SJSA1 (cell line): Measurements from ENCODE around the gene SDK1. TPM values are rescaled to one million over a fixed set of nuclear protein-coding genes. Genes with fewer than 3 reads are reported as not detected.
"Not testable (repeated sequence)": the region's sequence is repeated elsewhere in the genome, so short reads cannot be mapped to it uniquely, and the experiment has no call there.

Experiments used
- DNase-seq, 2 experiments: peaks; one replicate each; pipeline ENCODE4 v3.0.0-alpha.2; 2015 to 2020; ENCODE audit warnings: low spot score in 2 of 2, low read depth in 1 of 2
- H3K27ac ChIP-seq: fragments of 250-450 bp; sonication (Bioruptor Pico); 2 replicates; pipeline ENCODE4 v1.5.1; 2020; ENCODE audit warnings: mild to moderate bottlenecking, moderate library complexity
- H3K27me3 ChIP-seq: fragments of 250-450 bp; sonication (Bioruptor Pico); replicated peaks from 2 replicates; pipeline ENCODE4 v1.5.1; 2020; ENCODE audit warnings: mild to moderate bottlenecking, moderate library complexity
- H3K36me3 ChIP-seq: fragments of 250-450 bp; sonication (Bioruptor Pico); 2 replicates; pipeline ENCODE4 v1.5.1; 2020; ENCODE audit warnings: mild to moderate bottlenecking
- H3K4me1 ChIP-seq: fragments of 250-450 bp; sonication (Bioruptor Pico); replicated peaks from 2 replicates; pipeline ENCODE4 v1.6.1; 2021; ENCODE audit warnings: mild to moderate bottlenecking
- H3K4me3 ChIP-seq: fragments of 250-450 bp; sonication (Bioruptor Pico); 2 replicates; pipeline ENCODE4 v1.5.1; 2020; ENCODE audit warnings: mild to moderate bottlenecking
- H3K9me3 ChIP-seq: fragments of 250-450 bp; sonication (Bioruptor Pico); replicated peaks from 2 replicates; pipeline ENCODE4 v1.5.1; 2020; ENCODE audit warnings: mild to moderate bottlenecking
- total RNA-seq: library from RNA; depleted of rRNA; stranded (reverse); fragments of >200 nt; shearing (Covaris generic); gene quantifications from 2 replicates; pipeline ENCODE4 v1.2.3, GENCODE V29; 2014

Gene SDK1
- total RNA-seq, 1 experiment from 2014 or later: 8.7 TPM

- no peaks in the 10 kb centered on the region for H3K36me3 ChIP-seq
- H3K4me1 ChIP-seq: no peaks in the 10 kb centered on the region
- H3K27me3 ChIP-seq: no peaks in the 10 kb centered on the region
- no peak overlapping the region for H3K27ac ChIP-seq
- DNase-seq: no peak
- no peaks in the 10 kb centered on the region for H3K9me3 ChIP-seq
- no peak overlapping the region for H3K4me3 ChIP-seq
These were observed 390.6 kb downstream of the SDK1 start for GRCh38 chr7:3691478-3692158.

- Histone ChIP-seq H3K36me3 (no peaks in the 10 kb centered on the region), H3K27me3 (no peaks in the 10 kb centered on the region), H3K4me1 (no peaks in the 10 kb centered on the region), H3K27ac (no peak overlapping the region), H3K9me3 (no peaks in the 10 kb centered on the region), H3K4me3 (no peak overlapping the region)
- DNase-seq: no peak
These were observed 394.6 kb downstream of the SDK1 start for GRCh38 chr7:3695602-3696001.

GRCh38 chr7:3696113-3696512 is 395.1 kb downstream of the SDK1 start:
- no peaks in the 10 kb centered on the region for H3K4me1 ChIP-seq
- no peaks in the 10 kb centered on the region for H3K27me3 ChIP-seq
- H3K9me3 ChIP-seq: no peaks in the 10 kb centered on the region
- no peak overlapping the region for H3K4me3 ChIP-seq
- no peak overlapping the region for H3K27ac ChIP-seq
- no peaks in the 10 kb centered on the region for H3K36me3 ChIP-seq
- DNase-seq: no peak

GRCh38 chr7:3697472-3697871 is 396.4 kb downstream of the SDK1 start:
- no peak for DNase-seq
- Histone ChIP-seq H3K4me3 (no peak overlapping the region), H3K27ac (no peak overlapping the region), H3K9me3 (no peaks in the 10 kb centered on the region), H3K4me1 (no peaks in the 10 kb centered on the region), H3K36me3 (no peaks in the 10 kb centered on the region), H3K27me3 (no peaks in the 10 kb centered on the region)

GRCh38 chr7:3705258-3705657 is 404.2 kb downstream of the SDK1 start:
- Histone ChIP-seq H3K4me1 (no peaks in the 10 kb centered on the region), H3K36me3 (no peaks in the 10 kb centered on the region), H3K9me3 (peaks cover 2% of the 10 kb centered on the region; the same call in 1 of the 2 replicates), H3K27ac (no peak overlapping the region), H3K4me3 (no peak overlapping the region), H3K27me3 (no peaks in the 10 kb centered on the region)
- no peak for DNase-seq

- DNase-seq, H3K27ac ChIP-seq, H3K27me3 ChIP-seq, H3K9me3 ChIP-seq, H3K4me3 ChIP-seq, H3K4me1 ChIP-seq, H3K36me3 ChIP-seq: not testable (repeated sequence)
These were observed 405.0 kb downstream of the SDK1 start for GRCh38 chr7:3706091-3706490.

- no peak overlapping the region for H3K4me3 ChIP-seq
- no peaks in the 10 kb centered on the region for H3K36me3 ChIP-seq
- no peak for DNase-seq
- no peak overlapping the region for H3K27ac ChIP-seq
- no peaks in the 10 kb centered on the region for H3K27me3 ChIP-seq
- H3K9me3 ChIP-seq: no peaks in the 10 kb centered on the region
- H3K4me1 ChIP-seq: no peaks in the 10 kb centered on the region
These were observed 409.1 kb downstream of the SDK1 start for GRCh38 chr7:3710122-3710521.

GRCh38 chr7:3710531-3710930 is 409.5 kb downstream of the SDK1 start:
- DNase-seq: no peak
- no peaks in the 10 kb centered on the region for H3K9me3 ChIP-seq
- H3K27ac ChIP-seq: no peak overlapping the region
- H3K36me3 ChIP-seq: no peaks in the 10 kb centered on the region
- no peak overlapping the region for H3K4me3 ChIP-seq
- H3K4me1 ChIP-seq: no peaks in the 10 kb centered on the region
- H3K27me3 ChIP-seq: no peaks in the 10 kb centered on the region

GRCh38 chr7:3712841-3713240 is 411.8 kb downstream of the SDK1 start:
- no peak for DNase-seq
- Histone ChIP-seq H3K27ac (no peak overlapping the region), H3K4me1 (no peaks in the 10 kb centered on the region), H3K27me3 (no peaks in the 10 kb centered on the region), H3K9me3 (no peaks in the 10 kb centered on the region), H3K36me3 (no peaks in the 10 kb centered on the region), H3K4me3 (no peak overlapping the region)

GRCh38 chr7:3721422-3721821 is 420.4 kb downstream of the SDK1 start:
- Histone ChIP-seq H3K27me3 (no peaks in the 10 kb centered on the region), H3K27ac (no peak overlapping the region), H3K36me3 (no peaks in the 10 kb centered on the region), H3K4me3 (no peak overlapping the region), H3K4me1 (peaks cover 6% of the 10 kb centered on the region; the same call in 1 of the 2 replicates), H3K9me3 (no peaks in the 10 kb centered on the region)
- no peak for DNase-seq

GRCh38 chr7:3722396-3722922 is 421.4 kb downstream of the SDK1 start:
- peaks cover 11% of the 10 kb centered on the region; the same call in 1 of the 2 replicates for H3K4me1 ChIP-seq
- no peak for DNase-seq
- no peak overlapping the region for H3K27ac ChIP-seq
- no peak overlapping the region for H3K4me3 ChIP-seq
- no peaks in the 10 kb centered on the region for H3K27me3 ChIP-seq
- no peaks in the 10 kb centered on the region for H3K36me3 ChIP-seq
- H3K9me3 ChIP-seq: no peaks in the 10 kb centered on the region

GRCh38 chr7:3725155-3726059 is 424.4 kb downstream of the SDK1 start:
- H3K9me3 ChIP-seq: no peaks in the 10 kb centered on the region
- no peak overlapping the region for H3K27ac ChIP-seq
- DNase-seq: no peak
- H3K4me3 ChIP-seq: no peak overlapping the region
- no peaks in the 10 kb centered on the region for H3K27me3 ChIP-seq
- peaks cover 11% of the 10 kb centered on the region; the same call in 1 of the 2 replicates for H3K4me1 ChIP-seq
- peaks cover under 1% of the 10 kb centered on the region; the same call in 1 of the 2 replicates for H3K36me3 ChIP-seq

- Histone ChIP-seq H3K27ac (no peak overlapping the region), H3K36me3 (peaks cover 6% of the 10 kb centered on the region), H3K4me3 (no peak overlapping the region), H3K27me3 (no peaks in the 10 kb centered on the region), H3K9me3 (no peaks in the 10 kb centered on the region), H3K4me1 (peaks cover 11% of the 10 kb centered on the region; the same call in 1 of the 2 replicates)
- no peak for DNase-seq
These were observed 429.2 kb downstream of the SDK1 start for GRCh38 chr7:3730276-3730675.

GRCh38 chr7:3732395-3733005 is 431.4 kb downstream of the SDK1 start:
- Histone ChIP-seq H3K4me1 (no peaks in the 10 kb centered on the region), H3K27me3 (no peaks in the 10 kb centered on the region), H3K9me3 (no peaks in the 10 kb centered on the region), H3K36me3 (peaks cover 6% of the 10 kb centered on the region), H3K4me3 (no peak overlapping the region), H3K27ac (no peak overlapping the region)
- DNase-seq: no peak
